K562 (cell line): ENCODE measurements around the gene ERVK3-1. TPM values are rescaled to one million over a fixed set of nuclear protein-coding genes. Genes with fewer than 3 reads are reported as not detected.

Experiments used
- BRD9 ChIP-seq: fragments of 450-650 bp; IDR thresholded peaks from 2 replicates; pipeline ENCODE4 v1.6.1; 2018; ENCODE audit warnings: low read depth; ENCODE audit not compliant: partially characterized antibody
- DIDO1 ChIP-seq: fragments of 450-650 bp; IDR thresholded peaks from 2 replicates; pipeline ENCODE4 v1.6.1; 2016; ENCODE audit warnings: low read depth, missing biosample characterization, missing genetic modification characterization
- DPF2 ChIP-seq: fragments of 450-650 bp; IDR thresholded peaks from 2 replicates; pipeline ENCODE4 v1.6.1; 2016
- GTF2E2 ChIP-seq: fragments of 200-800 bp; sonication (Bioruptor generic); IDR thresholded peaks from 2 replicates; pipeline ENCODE4 v1.6.1; 2016; ENCODE audit warnings: missing genetic modification characterization, missing compliant biosample characterization
- HDAC1 ChIP-seq, 2 experiments: fragments of 450-650 bp; IDR thresholded peaks; 2 replicates each; pipeline ENCODE4 v1.6.1; 2016 to 2017; ENCODE audit warnings: inconsistent platforms in 1 of 2, mild to moderate bottlenecking in 1 of 2, moderate library complexity in 1 of 2
- HEY1 ChIP-seq: fragments of 250-450 bp; sonication (Bioruptor Pico); IDR thresholded peaks from 2 replicates; pipeline ENCODE4 v1.5.0; 2020; ENCODE audit warnings: mild to moderate bottlenecking, moderate library complexity, borderline replicate concordance
- HNRNPK ChIP-seq: fragments of 200-400 bp; formaldehyde crosslinking; IDR thresholded peaks from one replicate; pipeline ENCODE4 v1.6.1; 2018; ENCODE audit warnings: mild to moderate bottlenecking, low read depth, low read length; ENCODE audit not compliant: poor library complexity, severe bottlenecking
- HNRNPL ChIP-seq: fragments of 200-400 bp; formaldehyde crosslinking; IDR thresholded peaks from 2 replicates; pipeline ENCODE4 v1.6.1; 2017; ENCODE audit warnings: low read depth, mild to moderate bottlenecking, low read length
- MCM7 ChIP-seq, 2 experiments: fragments of 450-650 bp; IDR thresholded peaks; 2 replicates each; pipeline ENCODE4 v1.6.1; 2016 to 2018
- PHF8 ChIP-seq: fragments of 200-600 bp; sonication (generic); IDR thresholded peaks from 2 replicates; pipeline ENCODE4 v1.6.1; 2012; ENCODE audit warnings: mixed run types, mild to moderate bottlenecking, inconsistent platforms, low read length, moderate library complexity, borderline replicate concordance
- POLR2AphosphoS5 ChIP-seq: IDR thresholded peaks from 2 replicates; pipeline ENCODE4 v1.6.1; 2011; ENCODE audit warnings: mild to moderate bottlenecking, low read depth, low read length, moderate library complexity; ENCODE audit not compliant: control insufficient read depth, insufficient read depth
- SAFB2 ChIP-seq: fragments of 200-400 bp; formaldehyde crosslinking; IDR thresholded peaks from 2 replicates; pipeline ENCODE4 v1.6.1; 2018; ENCODE audit warnings: borderline replicate concordance, low read length, low read depth, moderate library complexity; ENCODE audit not compliant: severe bottlenecking
- ZNF282 ChIP-seq: sonication (generic); formaldehyde crosslinking; IDR thresholded peaks from 2 replicates; pipeline ENCODE4 v1.8.1; 2023; ENCODE audit warnings: missing genetic modification reagents
- ZNF695 ChIP-seq: fragments of 450-650 bp; formaldehyde crosslinking; IDR thresholded peaks from 2 replicates; pipeline ENCODE4 v1.4.0; 2020; ENCODE audit warnings: mild to moderate bottlenecking, moderate library complexity
- polyA plus RNA-seq, 8 experiments: library from polyadenylated mRNA; depleted of rRNA in 4 of 8; stranded (reverse) in 5 of 8; unstranded in 3 of 8; fragments of >200 nt; fragmentation: Nextera tagmentation in 2 of 8; fragmentation: Illumina TruSeq in 1 of 8; extraction: Ambion mirVana in 2 of 8; extraction: Trizol in 1 of 8; gene quantifications; 2 replicates each; pipeline versions ENCODE4 v1.2.1 to v1.2.3, GENCODE V29; 2011 to 2014; ENCODE audit warnings: inconsistent platforms in 1 of 8, missing spikeins in 1 of 8
- total RNA-seq, 7 experiments: library from RNA; depleted of rRNA in 6 of 7; stranded (reverse); fragments of >200 nt in 6 of 7; fragmentation: Illumina TruSeq in 2 of 7; extraction: Trizol in 2 of 7; gene quantifications; 2 replicates each; pipeline versions ENCODE4 v1.2.1 to v1.2.3, GENCODE V29; 2011 to 2021; ENCODE audit warnings: low replicate concordance in 1 of 7
- TF ChIP-seq, protein P1 (sequence below): sonication (generic); formaldehyde crosslinking; IDR thresholded peaks from 2 replicates; pipeline ENCODE4 v1.8.0; 2023; ENCODE audit warnings: missing genetic modification reagents, mild to moderate bottlenecking, borderline replicate concordance
- TF ChIP-seq, protein P2 (sequence below): fragments of 450-650 bp; IDR thresholded peaks from 2 replicates; pipeline ENCODE4 v1.6.1; 2018; ENCODE audit warnings: mild to moderate bottlenecking, low read depth; ENCODE audit not compliant: partially characterized antibody
- TF ChIP-seq, protein P3 (sequence below): IDR thresholded peaks from 3 replicates; pipeline ENCODE4 v1.6.1; 2011; ENCODE audit warnings: borderline replicate concordance, mild to moderate bottlenecking; ENCODE audit not compliant: insufficient read length, insufficient read depth
- TF ChIP-seq, protein P4 (sequence below), 2 experiments: fragments of 450-650 bp in 1 of 2; sonication (generic) in 1 of 2; formaldehyde crosslinking in 1 of 2; IDR thresholded peaks in 1 of 2; conservative IDR thresholded peaks in 1 of 2; 2 replicates each; pipeline versions ENCODE4 v1.6.1 to v1.8.1; 2016 to 2023; ENCODE audit warnings: mild to moderate bottlenecking in 2 of 2, moderate library complexity in 2 of 2, inconsistent platforms in 1 of 2, missing genetic modification reagents in 1 of 2

Gene ERVK3-1
- total and polyA plus RNA-seq, 9 of the 15 experiments (the other 6 are each of a cell fraction or from before 2014, with no cell fraction given), result 87.6 to 299 (median 119) TPM

DNA sequence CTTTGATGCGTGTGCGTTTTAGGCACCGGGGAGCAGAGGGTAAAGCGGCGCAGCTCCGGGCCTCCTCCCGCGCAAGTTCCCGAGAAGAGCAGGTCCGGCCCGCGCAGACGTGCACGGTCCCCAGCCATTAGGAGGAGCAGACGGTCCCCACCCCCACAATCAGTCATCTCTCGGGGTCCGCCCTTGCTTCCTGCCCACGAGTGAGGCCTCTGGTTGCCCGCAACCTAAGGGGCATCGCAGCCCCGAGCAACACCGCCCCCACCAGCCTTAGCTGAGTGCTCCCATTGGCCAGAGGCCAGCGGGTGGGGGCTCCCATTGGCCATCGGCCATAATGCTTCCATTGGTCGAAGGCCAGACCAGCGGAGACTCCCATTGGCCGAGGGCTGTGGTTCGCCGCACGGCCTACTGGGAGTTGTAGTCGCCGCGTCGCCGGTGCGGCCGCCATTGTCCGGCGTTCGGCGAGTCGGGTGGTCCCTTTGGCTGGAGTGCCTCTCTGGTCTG is 26.6 kb upstream of the ERVK3-1 start, which contains the start of gene ZNF8 (continued):
- TF ChIP-seq, protein P1, sequence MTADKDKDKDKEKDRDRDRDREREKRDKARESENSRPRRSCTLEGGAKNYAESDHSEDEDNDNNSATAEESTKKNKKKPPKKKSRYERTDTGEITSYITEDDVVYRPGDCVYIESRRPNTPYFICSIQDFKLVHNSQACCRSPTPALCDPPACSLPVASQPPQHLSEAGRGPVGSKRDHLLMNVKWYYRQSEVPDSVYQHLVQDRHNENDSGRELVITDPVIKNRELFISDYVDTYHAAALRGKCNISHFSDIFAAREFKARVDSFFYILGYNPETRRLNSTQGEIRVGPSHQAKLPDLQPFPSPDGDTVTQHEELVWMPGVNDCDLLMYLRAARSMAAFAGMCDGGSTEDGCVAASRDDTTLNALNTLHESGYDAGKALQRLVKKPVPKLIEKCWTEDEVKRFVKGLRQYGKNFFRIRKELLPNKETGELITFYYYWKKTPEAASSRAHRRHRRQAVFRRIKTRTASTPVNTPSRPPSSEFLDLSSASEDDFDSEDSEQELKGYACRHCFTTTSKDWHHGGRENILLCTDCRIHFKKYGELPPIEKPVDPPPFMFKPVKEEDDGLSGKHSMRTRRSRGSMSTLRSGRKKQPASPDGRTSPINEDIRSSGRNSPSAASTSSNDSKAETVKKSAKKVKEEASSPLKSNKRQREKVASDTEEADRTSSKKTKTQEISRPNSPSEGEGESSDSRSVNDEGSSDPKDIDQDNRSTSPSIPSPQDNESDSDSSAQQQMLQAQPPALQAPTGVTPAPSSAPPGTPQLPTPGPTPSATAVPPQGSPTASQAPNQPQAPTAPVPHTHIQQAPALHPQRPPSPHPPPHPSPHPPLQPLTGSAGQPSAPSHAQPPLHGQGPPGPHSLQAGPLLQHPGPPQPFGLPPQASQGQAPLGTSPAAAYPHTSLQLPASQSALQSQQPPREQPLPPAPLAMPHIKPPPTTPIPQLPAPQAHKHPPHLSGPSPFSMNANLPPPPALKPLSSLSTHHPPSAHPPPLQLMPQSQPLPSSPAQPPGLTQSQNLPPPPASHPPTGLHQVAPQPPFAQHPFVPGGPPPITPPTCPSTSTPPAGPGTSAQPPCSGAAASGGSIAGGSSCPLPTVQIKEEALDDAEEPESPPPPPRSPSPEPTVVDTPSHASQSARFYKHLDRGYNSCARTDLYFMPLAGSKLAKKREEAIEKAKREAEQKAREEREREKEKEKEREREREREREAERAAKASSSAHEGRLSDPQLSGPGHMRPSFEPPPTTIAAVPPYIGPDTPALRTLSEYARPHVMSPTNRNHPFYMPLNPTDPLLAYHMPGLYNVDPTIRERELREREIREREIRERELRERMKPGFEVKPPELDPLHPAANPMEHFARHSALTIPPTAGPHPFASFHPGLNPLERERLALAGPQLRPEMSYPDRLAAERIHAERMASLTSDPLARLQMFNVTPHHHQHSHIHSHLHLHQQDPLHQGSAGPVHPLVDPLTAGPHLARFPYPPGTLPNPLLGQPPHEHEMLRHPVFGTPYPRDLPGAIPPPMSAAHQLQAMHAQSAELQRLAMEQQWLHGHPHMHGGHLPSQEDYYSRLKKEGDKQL (CRISPR knock-in tag), result no peak
- TF ChIP-seq PHF8 (peak; percentile 85), MCM7 (IDR thresholded peaks at IDR 0.05) (no peak), HNRNPK (no peak), DPF2 (no peak), POLR2AphosphoS5 (peak; percentile 68; the same call in 1 of the 2 replicates), HEY1 (CRISPR knock-in tag) (no peak), SAFB2 (no peak), ZNF282 (no peak), GTF2E2 (peak; percentile 75; the same call in 1 of the 2 replicates), DIDO1 (tag) (no peak), HNRNPL (peak; percentile 98), BRD9 (no peak), ZNF695 (CRISPR knock-in tag) (no peak), HDAC1 (IDR thresholded peaks at IDR 0.05) (peak in 1 of 2 experiments; percentile 36; a peak in 2 of 4 replicates)
- TF ChIP-seq, protein P2, sequence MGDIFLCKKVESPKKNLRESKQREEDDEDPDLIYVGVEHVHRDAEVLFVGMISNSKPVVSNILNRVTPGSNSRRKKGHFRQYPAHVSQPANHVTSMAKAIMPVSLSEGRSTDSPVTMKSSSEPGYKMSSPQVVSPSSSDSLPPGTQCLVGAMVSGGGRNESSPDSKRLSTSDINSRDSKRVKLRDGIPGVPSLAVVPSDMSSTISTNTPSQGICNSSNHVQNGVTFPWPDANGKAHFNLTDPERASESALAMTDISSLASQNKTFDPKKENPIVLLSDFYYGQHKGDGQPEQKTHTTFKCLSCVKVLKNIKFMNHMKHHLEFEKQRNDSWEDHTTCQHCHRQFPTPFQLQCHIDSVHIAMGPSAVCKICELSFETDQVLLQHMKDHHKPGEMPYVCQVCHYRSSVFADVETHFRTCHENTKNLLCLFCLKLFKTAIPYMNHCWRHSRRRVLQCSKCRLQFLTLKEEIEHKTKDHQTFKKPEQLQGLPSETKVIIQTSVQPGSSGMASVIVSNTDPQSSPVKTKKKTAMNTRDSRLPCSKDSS, result no peak
- TF ChIP-seq, protein P3, sequence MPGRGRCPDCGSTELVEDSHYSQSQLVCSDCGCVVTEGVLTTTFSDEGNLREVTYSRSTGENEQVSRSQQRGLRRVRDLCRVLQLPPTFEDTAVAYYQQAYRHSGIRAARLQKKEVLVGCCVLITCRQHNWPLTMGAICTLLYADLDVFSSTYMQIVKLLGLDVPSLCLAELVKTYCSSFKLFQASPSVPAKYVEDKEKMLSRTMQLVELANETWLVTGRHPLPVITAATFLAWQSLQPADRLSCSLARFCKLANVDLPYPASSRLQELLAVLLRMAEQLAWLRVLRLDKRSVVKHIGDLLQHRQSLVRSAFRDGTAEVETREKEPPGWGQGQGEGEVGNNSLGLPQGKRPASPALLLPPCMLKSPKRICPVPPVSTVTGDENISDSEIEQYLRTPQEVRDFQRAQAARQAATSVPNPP, result no peak
- TF ChIP-seq, protein P4, sequence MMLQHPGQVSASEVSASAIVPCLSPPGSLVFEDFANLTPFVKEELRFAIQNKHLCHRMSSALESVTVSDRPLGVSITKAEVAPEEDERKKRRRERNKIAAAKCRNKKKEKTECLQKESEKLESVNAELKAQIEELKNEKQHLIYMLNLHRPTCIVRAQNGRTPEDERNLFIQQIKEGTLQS (IDR thresholded peaks at IDR 0.05), result no peak
- TF ChIP-seq, protein P4 (CRISPR knock-in tag; conservative IDR thresholded peaks at IDR 0.05), result no peak
